ENCODE results near the gene WFDC1.

WFDC1 gene

GRCh38 chr16:84318091-84318975 lies 23.7 kb downstream of the WFDC1 start:
- H3K4me3 ChIP-seq (ENCODE audit: low read length): no peak overlapping the region
- no peak overlapping the region for H3K9ac ChIP-seq (ENCODE audit: low read depth, low read length)
- H3K9me3 ChIP-seq (ENCODE audit: insufficient read depth, low read depth, low read length): no peaks in the 10 kb centered on the region; the same call in 1 of the 2 replicates
- no peaks in the 10 kb centered on the region for H3K27me3 ChIP-seq (ENCODE audit: insufficient read depth, low read length)
- 80% methylated on average over 19 of the region's 19 CpGs for WGBS
- no peaks in the 10 kb centered on the region for H3K4me1 ChIP-seq (ENCODE audit: insufficient read depth, low read length)
- no peaks in the 10 kb centered on the region for H3K36me3 ChIP-seq (ENCODE audit: insufficient read depth, low read length)
- no peak overlapping the region for H3K27ac ChIP-seq (ENCODE audit: low read depth, low read length)

- 94% methylated on average over 24 of the region's 24 CpGs for WGBS
- Histone ChIP-seq H3K9me3 (ENCODE audit: insufficient read depth, low read depth, low read length) (no peaks in the 10 kb centered on the region; the same call in 1 of the 2 replicates), H3K4me3 (ENCODE audit: low read length) (no peak overlapping the region)
These were observed 24.6 kb downstream of the WFDC1 start for GRCh38 chr16:84319146-84319760.

DNA sequence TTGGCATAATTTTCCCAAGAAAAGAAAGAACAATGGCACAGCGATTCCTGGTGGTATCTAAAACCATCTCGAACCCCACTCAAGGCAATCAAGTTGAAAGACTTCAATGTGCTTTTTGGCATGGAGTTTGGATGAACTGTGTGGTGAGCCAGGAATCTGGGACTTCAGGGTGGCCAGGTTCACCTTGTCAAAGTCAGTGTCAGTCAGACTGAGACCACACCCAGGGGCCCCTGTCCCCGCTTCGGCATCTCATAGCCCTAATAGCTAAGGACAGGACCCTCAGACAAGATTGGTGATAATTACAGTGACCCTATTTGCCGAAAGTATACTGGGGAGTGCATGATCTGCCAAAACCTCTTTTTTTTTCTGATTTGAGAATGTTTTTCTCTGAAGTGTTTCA lies 25.8 kb downstream of the WFDC1 start:
- H3K9me3 ChIP-seq (ENCODE audit: insufficient read depth, low read depth, low read length): no peaks in the 10 kb centered on the region; the same call in 1 of the 2 replicates
- WGBS: 93% methylated on average over 5 of the region's 5 CpGs
- H3K9ac ChIP-seq (ENCODE audit: low read depth, low read length): no peak overlapping the region
- no peaks in the 10 kb centered on the region for H3K4me1 ChIP-seq (ENCODE audit: insufficient read depth, low read length)
- H3K4me3 ChIP-seq (ENCODE audit: low read length): no peak overlapping the region
- H3K27ac ChIP-seq (ENCODE audit: low read depth, low read length): no peak overlapping the region
- no peaks in the 10 kb centered on the region for H3K36me3 ChIP-seq (ENCODE audit: insufficient read depth, low read length)
- H3K27me3 ChIP-seq (ENCODE audit: insufficient read depth, low read length): no peaks in the 10 kb centered on the region

More at GRCh38 chr16:84319146-84319760, 24.6 kb downstream of the WFDC1 start:
- H3K27ac ChIP-seq (ENCODE audit: low read depth, low read length): no peak overlapping the region
- no peaks in the 10 kb centered on the region for H3K4me1 ChIP-seq (ENCODE audit: insufficient read depth, low read length)
- no peaks in the 10 kb centered on the region for H3K27me3 ChIP-seq (ENCODE audit: insufficient read depth, low read length)
- H3K9ac ChIP-seq (ENCODE audit: low read depth, low read length): no peak overlapping the region
- H3K36me3 ChIP-seq (ENCODE audit: insufficient read depth, low read length): no peaks in the 10 kb centered on the region

DNA sequence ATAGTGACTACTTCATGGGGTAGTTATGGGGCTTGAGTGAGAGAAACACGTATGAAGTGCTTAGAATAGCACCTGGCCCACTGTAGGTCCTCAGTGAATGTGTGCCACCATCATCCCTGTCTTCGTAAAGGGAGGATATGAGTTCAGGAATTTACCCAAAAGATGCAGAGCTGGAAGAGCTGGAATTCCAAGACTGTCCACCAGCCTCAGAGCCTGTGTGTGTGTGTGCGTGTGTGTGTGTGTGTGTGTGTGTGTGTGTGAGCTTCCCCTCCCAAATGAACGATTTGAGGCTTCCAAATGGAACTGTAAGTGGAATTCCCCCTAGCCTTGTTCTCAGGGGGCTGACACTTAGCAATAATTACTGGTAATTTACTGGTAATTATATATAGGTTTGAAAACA lies 27.3 kb downstream of the WFDC1 start:
- Histone ChIP-seq H3K9me3 (ENCODE audit: insufficient read depth, low read depth, low read length) (no peaks in the 10 kb centered on the region; the same call in 1 of the 2 replicates), H3K27me3 (ENCODE audit: insufficient read depth, low read length) (no peaks in the 10 kb centered on the region), H3K4me3 (ENCODE audit: low read length) (no peak overlapping the region), H3K27ac (ENCODE audit: low read depth, low read length) (no peak overlapping the region), H3K36me3 (ENCODE audit: insufficient read depth, low read length) (no peaks in the 10 kb centered on the region), H3K9ac (ENCODE audit: low read depth, low read length) (no peak overlapping the region), H3K4me1 (ENCODE audit: insufficient read depth, low read length) (no peaks in the 10 kb centered on the region)
- 71% methylated on average over 4 of the region's 4 CpGs for WGBS

- no peaks in the 10 kb centered on the region; the same call in 1 of the 2 replicates for H3K9me3 ChIP-seq (ENCODE audit: insufficient read depth, low read depth, low read length)
- H3K27me3 ChIP-seq (ENCODE audit: insufficient read depth, low read length): no peaks in the 10 kb centered on the region
- H3K4me3 ChIP-seq (ENCODE audit: low read length): no peak overlapping the region
- 92% methylated on average over 4 of the region's 4 CpGs for WGBS
- no peak overlapping the region for H3K27ac ChIP-seq (ENCODE audit: low read depth, low read length)
- H3K9ac ChIP-seq (ENCODE audit: low read depth, low read length): no peak overlapping the region
- H3K4me1 ChIP-seq (ENCODE audit: insufficient read depth, low read length): no peaks in the 10 kb centered on the region
- no peaks in the 10 kb centered on the region for H3K36me3 ChIP-seq (ENCODE audit: insufficient read depth, low read length)
These were observed 28.1 kb downstream of the WFDC1 start for GRCh38 chr16:84322749-84323148.

DNA sequence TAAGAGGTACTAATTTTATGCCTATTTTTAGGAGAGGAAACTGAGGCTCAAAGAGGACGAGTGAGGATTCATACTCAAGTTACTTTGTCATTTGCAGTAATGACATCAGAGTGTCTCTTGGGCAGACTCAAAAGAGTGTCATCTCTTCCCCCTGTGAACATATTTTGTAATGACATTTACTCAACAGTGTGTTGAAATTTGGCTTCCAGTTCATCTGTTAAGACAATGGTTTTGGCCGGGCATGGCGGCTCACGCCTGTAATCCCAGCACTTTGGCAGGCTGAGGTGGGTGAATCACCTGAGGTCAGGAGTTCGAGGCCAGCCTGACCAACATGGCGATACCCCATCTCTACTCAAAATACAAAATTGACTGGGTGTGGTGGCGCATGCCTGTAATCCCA lies 28.9 kb downstream of the WFDC1 start:
- Histone ChIP-seq H3K4me1 (ENCODE audit: insufficient read depth, low read length) (no peaks in the 10 kb centered on the region), H3K27ac (ENCODE audit: low read depth, low read length) (no peak overlapping the region), H3K9ac (ENCODE audit: low read depth, low read length) (no peak overlapping the region), H3K27me3 (ENCODE audit: insufficient read depth, low read length) (no peaks in the 10 kb centered on the region), H3K36me3 (ENCODE audit: insufficient read depth, low read length) (no peaks in the 10 kb centered on the region), H3K4me3 (ENCODE audit: low read length) (no peak overlapping the region), H3K9me3 (ENCODE audit: insufficient read depth, low read depth, low read length) (no peaks in the 10 kb centered on the region)
- 94% methylated on average over 7 of the region's 7 CpGs for WGBS

- Histone ChIP-seq H3K9ac (ENCODE audit: low read depth, low read length) (no peak overlapping the region), H3K36me3 (ENCODE audit: insufficient read depth, low read length) (no peaks in the 10 kb centered on the region), H3K4me3 (ENCODE audit: low read length) (no peak overlapping the region), H3K27ac (ENCODE audit: low read depth, low read length) (no peak overlapping the region), H3K4me1 (ENCODE audit: insufficient read depth, low read length) (no peaks in the 10 kb centered on the region), H3K27me3 (ENCODE audit: insufficient read depth, low read length) (no peaks in the 10 kb centered on the region), H3K9me3 (ENCODE audit: insufficient read depth, low read depth, low read length) (no peaks in the 10 kb centered on the region)
- WGBS: 46% methylated on average over 2 of the region's 2 CpGs
These were observed 30.0 kb downstream of the WFDC1 start for GRCh38 chr16:84324434-84325262.

DNA sequence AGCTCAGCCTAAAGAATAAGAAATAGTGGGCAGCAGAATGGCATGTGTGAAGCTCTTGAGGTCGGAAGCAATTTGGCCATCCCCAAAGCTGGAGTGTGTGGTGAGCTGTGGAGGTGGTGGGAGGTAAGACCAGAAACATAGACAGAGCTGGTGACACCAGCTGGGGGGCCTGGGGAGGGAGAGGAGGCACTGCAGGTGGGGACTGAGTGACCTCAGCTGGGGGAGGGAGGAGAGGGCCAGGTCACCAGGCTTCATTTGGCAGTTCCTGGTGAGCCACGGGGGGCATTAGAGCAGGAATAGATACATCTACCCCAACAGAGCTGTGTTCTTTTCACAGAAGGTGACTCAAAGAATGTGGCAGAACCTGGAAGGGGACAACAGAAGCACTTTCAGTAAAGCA lies 31.9 kb downstream of the WFDC1 start:
- Histone ChIP-seq H3K36me3 (ENCODE audit: insufficient read depth, low read length) (no peaks in the 10 kb centered on the region), H3K9me3 (ENCODE audit: insufficient read depth, low read depth, low read length) (no peaks in the 10 kb centered on the region), H3K27ac (ENCODE audit: low read depth, low read length) (no peak overlapping the region), H3K4me3 (ENCODE audit: low read length) (no peak overlapping the region), H3K27me3 (ENCODE audit: insufficient read depth, low read length) (no peaks in the 10 kb centered on the region), H3K4me1 (ENCODE audit: insufficient read depth, low read length) (no peaks in the 10 kb centered on the region), H3K9ac (ENCODE audit: low read depth, low read length) (no peak overlapping the region)
- WGBS: 87% methylated on average over 2 of the region's 2 CpGs

DNA sequence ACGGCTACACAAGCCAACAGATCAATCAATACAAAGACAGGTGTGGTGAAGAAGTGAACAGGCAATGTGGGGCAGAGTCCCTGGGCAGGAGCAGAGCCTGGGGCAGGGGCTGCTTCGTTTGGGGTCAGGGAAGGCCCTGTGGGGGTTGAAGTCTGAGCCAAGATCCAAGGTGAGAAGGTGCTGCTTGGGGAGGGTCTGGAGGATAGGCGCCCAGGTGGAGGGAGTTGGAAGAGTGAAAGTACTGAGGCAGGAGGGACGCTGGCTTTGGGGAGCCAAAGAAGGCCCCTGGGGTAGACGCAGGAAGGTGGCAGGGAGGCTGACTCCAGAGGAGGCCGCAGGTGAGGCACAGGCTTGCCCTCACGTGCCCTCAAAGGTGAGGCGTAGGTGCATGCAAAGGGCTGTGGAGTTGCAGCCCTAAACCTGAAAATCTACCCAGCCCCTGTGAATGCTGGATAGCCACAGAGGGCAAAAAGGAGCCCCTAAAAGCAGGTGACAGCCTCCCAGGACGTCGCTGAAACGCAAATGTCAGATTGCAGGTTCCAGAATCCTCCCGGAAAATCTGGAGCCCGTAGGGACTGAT lies 33.3 kb downstream of the WFDC1 start:
- Histone ChIP-seq H3K4me3 (ENCODE audit: low read length) (no peak overlapping the region), H3K27me3 (ENCODE audit: insufficient read depth, low read length) (no peaks in the 10 kb centered on the region), H3K9ac (ENCODE audit: low read depth, low read length) (no peak overlapping the region), H3K27ac (ENCODE audit: low read depth, low read length) (no peak overlapping the region), H3K9me3 (ENCODE audit: insufficient read depth, low read depth, low read length) (no peaks in the 10 kb centered on the region), H3K36me3 (ENCODE audit: insufficient read depth, low read length) (no peaks in the 10 kb centered on the region), H3K4me1 (ENCODE audit: insufficient read depth, low read length) (no peaks in the 10 kb centered on the region)
- 87% methylated on average over 13 of the region's 13 CpGs for WGBS

GRCh38 chr16:84329016-84329415 lies 34.3 kb downstream of the WFDC1 start:
- Histone ChIP-seq H3K27ac (ENCODE audit: low read depth, low read length) (no peak overlapping the region), H3K36me3 (ENCODE audit: insufficient read depth, low read length) (no peaks in the 10 kb centered on the region), H3K4me3 (ENCODE audit: low read length) (no peak overlapping the region), H3K9me3 (ENCODE audit: insufficient read depth, low read depth, low read length) (no peaks in the 10 kb centered on the region), H3K27me3 (ENCODE audit: insufficient read depth, low read length) (no peaks in the 10 kb centered on the region), H3K9ac (ENCODE audit: low read depth, low read length) (no peak overlapping the region), H3K4me1 (ENCODE audit: insufficient read depth, low read length) (no peaks in the 10 kb centered on the region)
- 92% methylated on average over 8 of the region's 8 CpGs for WGBS
